ENCODE measurements around the gene BBS9.
"Not testable (repeated sequence)": the region's sequence is repeated elsewhere in the genome, so short reads cannot be mapped to it uniquely, and the experiment has no call there.

The BBS9 gene

DNA sequence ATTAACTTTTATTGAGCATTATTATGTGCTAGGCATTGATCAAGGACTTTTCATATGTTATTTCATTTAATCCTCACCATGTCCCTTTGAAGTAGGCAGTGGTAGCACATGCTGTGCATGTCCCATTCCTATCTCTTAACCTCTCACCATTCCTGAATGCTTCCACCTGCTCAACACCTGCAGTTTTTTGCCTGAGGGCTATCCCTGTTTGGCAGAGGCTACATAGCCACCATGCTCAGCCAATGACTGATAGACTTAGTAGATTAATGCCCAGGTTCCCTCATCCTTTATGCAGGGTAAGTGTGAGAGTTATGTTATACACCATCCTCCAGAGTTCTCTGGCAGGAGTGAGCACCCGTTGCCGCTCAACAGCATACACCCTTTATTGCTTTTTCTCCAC is 387.8 kb downstream of the BBS9 start:
- H3K4me3 Mint-ChIP-seq: no peak overlapping the region
- H3K36me3 Mint-ChIP-seq: peaks cover 8% of the 10 kb centered on the region
- H3K27me3 Mint-ChIP-seq: no peaks in the 10 kb centered on the region
- no peak overlapping the region for H3K27ac Mint-ChIP-seq
- H3K4me1 Mint-ChIP-seq: no peaks in the 10 kb centered on the region
- H3K9me3 Mint-ChIP-seq: no peaks in the 10 kb centered on the region

DNA sequence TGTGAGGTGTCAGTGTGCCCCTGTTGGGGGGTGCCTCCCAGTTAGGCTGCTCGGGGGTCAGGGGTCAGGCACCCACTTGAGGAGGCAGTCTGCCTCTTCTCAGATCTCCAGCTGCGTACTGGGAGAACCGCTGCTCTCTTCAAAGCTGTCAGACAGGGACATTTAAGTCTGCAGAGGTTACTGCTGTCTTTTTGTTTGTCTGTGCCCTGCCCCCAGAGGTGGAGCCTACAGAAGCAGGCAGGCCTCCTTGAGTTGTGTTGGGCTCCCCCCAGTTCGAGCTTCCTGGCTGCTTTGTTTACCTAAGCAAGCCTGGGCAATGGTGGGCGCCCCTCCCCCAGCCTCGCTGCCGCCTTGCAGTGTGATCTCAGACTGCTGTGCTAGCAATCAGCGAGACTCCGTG is 397.6 kb downstream of the BBS9 start:
- not testable (repeated sequence) for H3K4me3 Mint-ChIP-seq, H3K4me1 Mint-ChIP-seq, H3K27ac Mint-ChIP-seq, H3K9me3 Mint-ChIP-seq, H3K27me3 Mint-ChIP-seq, H3K36me3 Mint-ChIP-seq

DNA sequence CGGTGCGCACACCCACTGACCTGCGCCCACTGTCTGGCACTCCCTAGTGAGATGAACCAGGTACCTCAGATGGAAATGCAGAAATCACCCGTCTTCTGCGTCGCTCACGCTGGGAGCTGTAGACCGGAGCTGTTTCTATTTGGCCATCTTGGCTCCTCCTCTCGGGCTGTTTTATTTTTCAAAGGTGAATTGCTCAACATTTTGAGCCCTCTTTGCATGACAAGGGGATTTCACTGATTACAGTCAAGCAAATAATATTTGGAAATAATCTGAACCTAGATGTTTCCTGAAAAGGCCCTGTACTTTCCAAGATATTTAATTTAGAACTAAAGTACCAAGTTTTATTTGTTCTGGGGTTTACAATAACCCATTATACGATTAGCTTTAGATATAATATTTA is 398.2 kb downstream of the BBS9 start:
- not testable (repeated sequence) for H3K4me1 Mint-ChIP-seq, H3K27ac Mint-ChIP-seq, H3K9me3 Mint-ChIP-seq, H3K4me3 Mint-ChIP-seq, H3K27me3 Mint-ChIP-seq
- H3K36me3 Mint-ChIP-seq: peaks cover 12% of the 10 kb centered on the region

DNA sequence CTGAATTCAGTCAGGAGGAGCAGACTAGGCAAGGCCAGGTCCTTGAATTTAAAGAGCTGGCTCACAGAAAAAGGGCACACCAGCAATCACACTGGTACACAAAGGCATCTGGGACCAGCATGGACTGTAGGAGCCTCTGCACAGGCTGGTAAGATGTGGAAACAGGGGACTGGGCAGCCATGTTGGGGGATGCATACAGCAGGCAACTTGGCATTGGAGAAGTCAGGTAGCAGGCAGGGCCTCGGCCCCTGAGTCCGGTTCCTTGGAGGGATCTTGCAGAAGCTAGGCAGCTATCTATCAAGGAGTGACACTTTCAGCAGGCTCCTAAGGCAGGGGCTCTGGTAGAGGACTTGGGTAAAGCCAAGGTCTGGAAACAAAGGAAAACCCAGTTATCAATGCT is 399.7 kb downstream of the BBS9 start:
- H3K36me3 Mint-ChIP-seq: peaks cover 20% of the 10 kb centered on the region
- no peak overlapping the region for H3K4me3 Mint-ChIP-seq
- no peaks in the 10 kb centered on the region for H3K4me1 Mint-ChIP-seq
- H3K27ac Mint-ChIP-seq: no peak overlapping the region
- no peaks in the 10 kb centered on the region for H3K9me3 Mint-ChIP-seq
- no peaks in the 10 kb centered on the region for H3K27me3 Mint-ChIP-seq

DNA sequence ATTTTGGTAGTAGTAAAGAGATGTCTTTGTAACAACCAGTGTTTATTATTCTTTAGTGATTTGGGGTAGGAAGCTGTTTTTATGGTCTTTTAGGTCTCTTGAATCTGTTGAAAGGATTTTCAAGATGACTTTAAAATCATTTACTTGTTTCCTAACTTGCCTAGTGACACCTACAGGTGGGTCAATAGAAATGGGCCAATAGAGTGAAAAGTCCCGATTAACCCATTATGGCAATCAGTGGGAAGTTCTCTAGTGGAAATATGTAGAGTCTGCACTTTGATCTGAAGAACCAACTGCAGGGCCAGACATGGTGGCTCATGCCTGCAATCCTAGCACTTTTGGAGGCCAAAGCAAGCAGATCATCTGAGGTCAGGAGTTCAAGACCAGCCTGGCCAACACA is 401.3 kb downstream of the BBS9 start:
- Mint-ChIP-seq H3K36me3 (peaks cover 31% of the 10 kb centered on the region), H3K27ac (no peak overlapping the region), H3K4me1 (no peaks in the 10 kb centered on the region), H3K27me3 (no peaks in the 10 kb centered on the region), H3K9me3 (no peaks in the 10 kb centered on the region), H3K4me3 (no peak overlapping the region)

DNA sequence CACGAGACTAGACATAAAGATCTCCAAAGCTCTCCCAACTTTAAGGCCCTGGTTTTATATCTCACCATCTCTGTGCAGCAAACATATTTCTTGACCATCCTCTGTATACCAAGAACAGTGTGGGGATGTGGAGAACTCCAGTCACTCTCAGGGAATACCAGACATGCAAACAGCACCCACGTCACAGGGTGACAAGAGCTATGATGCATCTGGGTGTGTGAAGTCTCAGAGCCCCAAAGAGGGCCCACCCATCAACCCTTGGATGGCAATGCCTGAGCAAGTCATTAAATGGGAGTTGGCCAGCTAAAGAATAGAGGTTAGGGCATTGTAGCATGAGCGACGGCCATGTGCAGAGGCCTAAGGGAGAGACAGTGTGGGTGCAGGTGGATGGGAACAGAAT is 402.5 kb downstream of the BBS9 start:
- no peak overlapping the region for H3K4me3 Mint-ChIP-seq
- H3K4me1 Mint-ChIP-seq: no peaks in the 10 kb centered on the region
- H3K27ac Mint-ChIP-seq: no peak overlapping the region
- no peaks in the 10 kb centered on the region for H3K27me3 Mint-ChIP-seq
- H3K9me3 Mint-ChIP-seq: no peaks in the 10 kb centered on the region
- H3K36me3 Mint-ChIP-seq: peaks cover 40% of the 10 kb centered on the region

DNA sequence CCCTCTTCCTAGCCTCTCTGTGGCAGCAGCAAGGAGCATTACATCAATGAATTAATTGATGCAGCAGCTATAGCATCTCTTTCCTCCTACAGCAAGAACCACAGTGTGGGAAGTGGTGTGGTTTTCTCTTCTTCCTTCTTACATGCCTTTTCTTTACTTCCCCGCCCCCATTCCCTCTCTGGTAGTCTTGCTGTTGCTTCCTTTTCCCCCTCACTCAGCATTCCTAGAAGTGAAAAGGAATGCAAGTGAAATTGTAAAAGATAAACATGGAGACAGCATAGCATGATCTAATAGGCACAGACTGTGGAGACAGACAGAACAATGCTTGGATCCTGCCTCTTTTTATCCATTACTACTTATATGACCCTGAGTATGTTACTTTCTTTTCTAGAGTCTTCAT is 405.5 kb downstream of the BBS9 start:
- Mint-ChIP-seq H3K9me3 (peaks cover 9% of the 10 kb centered on the region), H3K4me1 (no peaks in the 10 kb centered on the region), H3K36me3 (peaks cover 59% of the 10 kb centered on the region), H3K27ac (no peak overlapping the region), H3K4me3 (no peak overlapping the region), H3K27me3 (no peaks in the 10 kb centered on the region)

DNA sequence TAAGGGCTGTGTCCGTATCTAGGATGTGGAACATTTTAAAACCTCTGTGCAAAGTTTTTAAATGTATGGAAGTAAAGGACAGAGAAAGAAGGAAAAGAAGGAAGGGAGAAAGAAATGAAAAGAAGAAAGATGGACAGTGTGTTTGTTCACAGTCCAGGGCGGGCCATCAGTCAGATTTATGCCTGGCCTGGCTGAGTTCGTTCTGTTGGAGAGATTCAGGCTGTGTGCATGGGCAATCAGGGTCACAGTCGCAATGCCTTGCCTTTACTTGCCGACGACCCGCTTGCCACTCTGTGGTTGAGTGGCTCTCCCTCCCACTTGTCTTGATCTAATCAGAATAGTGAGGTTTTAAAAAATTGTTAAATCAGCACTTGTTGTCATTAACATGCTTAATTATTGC is 406.6 kb downstream of the BBS9 start:
- Mint-ChIP-seq H3K36me3 (peaks cover 70% of the 10 kb centered on the region), H3K27me3 (no peaks in the 10 kb centered on the region), H3K4me3 (no peak overlapping the region), H3K4me1 (no peaks in the 10 kb centered on the region), H3K9me3 (peaks cover 13% of the 10 kb centered on the region), H3K27ac (no peak overlapping the region)

DNA sequence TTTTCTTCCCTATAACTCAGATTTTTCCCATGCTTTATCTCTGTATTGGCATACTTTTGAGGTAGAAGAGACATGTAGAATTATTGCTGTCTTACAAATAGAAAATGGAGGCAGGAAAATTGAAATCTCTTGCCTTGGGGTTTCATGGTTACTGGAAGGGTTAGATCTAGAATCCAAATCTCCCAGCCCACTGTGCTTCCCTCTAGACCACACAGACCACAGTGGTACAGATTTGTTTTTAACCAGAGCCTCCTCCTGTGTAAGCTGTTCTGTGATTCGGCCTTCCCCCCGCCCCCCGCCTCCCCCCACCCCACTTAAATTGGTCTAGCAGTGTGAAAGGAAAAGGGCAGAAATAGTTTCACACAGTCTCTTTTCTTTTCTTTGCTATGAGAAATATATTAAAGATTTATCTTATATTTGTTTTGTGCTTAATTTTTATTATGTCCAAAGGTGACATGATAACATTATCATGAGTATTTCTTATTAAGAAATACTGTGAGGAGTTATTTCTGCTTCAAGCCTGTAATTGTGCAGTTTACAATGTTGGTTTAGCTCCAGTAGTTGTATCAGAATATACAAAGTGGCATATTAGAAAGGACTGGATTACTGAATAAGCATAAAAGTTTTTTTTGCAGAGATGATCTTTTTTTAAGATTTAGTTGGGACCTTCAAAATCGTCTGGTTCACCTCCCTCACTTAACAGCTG is 407.2 kb downstream of the BBS9 start:
- Mint-ChIP-seq H3K4me3 (no peak overlapping the region), H3K9me3 (peaks cover 17% of the 10 kb centered on the region), H3K36me3 (peaks cover 69% of the 10 kb centered on the region), H3K27me3 (no peaks in the 10 kb centered on the region), H3K4me1 (no peaks in the 10 kb centered on the region), H3K27ac (no peak overlapping the region)

DNA sequence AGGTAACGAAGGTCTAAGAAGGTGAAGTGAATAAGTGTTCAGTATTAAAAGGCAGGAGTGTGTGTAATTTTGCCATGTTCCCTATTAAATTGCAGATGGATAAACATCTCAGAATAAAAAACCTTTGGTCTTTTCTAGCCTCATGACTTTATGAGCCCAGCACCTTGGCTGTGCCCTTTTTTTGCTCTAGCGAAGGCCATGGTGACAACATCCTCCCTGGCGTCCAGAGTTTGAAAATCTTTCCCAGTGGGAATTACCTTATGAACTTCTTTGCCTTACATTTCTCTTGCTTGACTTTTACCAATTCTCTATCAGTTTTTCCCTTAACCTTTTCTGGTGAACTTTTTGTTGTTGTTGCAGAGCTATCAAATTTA is 407.7 kb downstream of the BBS9 start:
- Mint-ChIP-seq H3K27me3 (no peaks in the 10 kb centered on the region), H3K9me3 (peaks cover 17% of the 10 kb centered on the region), H3K36me3 (peaks cover 68% of the 10 kb centered on the region), H3K4me1 (no peaks in the 10 kb centered on the region), H3K4me3 (no peak overlapping the region), H3K27ac (no peak overlapping the region)

DNA sequence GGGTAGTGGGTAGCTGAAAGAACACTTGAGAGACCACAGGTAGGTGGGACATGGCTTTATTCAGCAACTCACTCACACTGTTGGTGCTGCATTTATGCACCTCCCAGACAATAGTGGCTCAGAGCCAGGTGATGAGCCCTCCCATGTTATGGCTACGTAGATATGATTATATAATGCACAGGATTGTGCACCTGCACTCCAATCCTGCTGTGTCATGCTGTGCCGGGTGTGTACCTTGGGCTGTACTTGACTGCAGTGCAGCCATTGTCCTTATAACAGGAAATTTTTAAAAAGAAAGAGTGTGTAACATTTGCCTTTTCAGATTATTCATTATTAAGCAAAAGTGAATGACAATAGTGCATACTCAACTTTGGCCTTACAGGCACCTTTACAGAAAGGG is 409.8 kb downstream of the BBS9 start:
- Mint-ChIP-seq H3K27ac (no peak overlapping the region), H3K27me3 (no peaks in the 10 kb centered on the region), H3K4me1 (no peaks in the 10 kb centered on the region), H3K9me3 (peaks cover 17% of the 10 kb centered on the region), H3K4me3 (no peak overlapping the region), H3K36me3 (peaks cover 67% of the 10 kb centered on the region)

DNA sequence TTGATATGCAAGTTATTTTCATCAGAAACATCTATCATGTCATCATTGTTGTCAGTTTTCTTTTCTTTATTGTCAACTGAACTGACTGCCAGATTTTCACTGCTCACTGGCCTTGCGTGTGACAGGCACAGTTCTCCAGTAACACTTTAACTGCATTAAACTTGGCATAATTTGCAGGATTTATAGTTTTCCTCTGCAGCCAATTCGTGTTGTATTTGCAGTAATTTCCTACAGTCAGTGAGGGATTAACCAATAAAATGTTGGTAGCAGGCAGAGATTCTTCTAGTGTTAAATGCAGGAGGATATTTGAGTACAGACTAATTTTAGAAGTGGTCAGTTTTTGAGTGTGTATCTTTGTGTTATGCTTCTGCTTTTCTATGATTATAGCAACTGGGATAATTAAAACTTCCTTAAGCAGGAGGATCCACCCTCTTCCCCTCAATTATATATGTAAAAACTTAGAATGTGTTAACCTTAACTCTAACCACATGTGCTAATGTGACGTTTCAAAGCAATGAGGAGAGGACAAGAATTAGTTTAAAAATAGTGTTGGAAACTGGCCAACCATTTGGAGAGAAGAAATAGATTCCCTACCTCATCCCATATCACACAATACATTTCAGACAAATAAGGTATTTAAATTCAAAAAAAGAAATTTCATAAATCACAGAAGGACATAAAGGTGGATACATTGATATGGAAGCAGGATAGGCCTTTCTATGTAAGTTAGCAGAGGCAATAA is 410.5 kb downstream of the BBS9 start:
- H3K9me3 Mint-ChIP-seq: peaks cover 17% of the 10 kb centered on the region
- no peaks in the 10 kb centered on the region for H3K4me1 Mint-ChIP-seq
- H3K27me3 Mint-ChIP-seq: no peaks in the 10 kb centered on the region
- no peak overlapping the region for H3K4me3 Mint-ChIP-seq
- peaks cover 65% of the 10 kb centered on the region for H3K36me3 Mint-ChIP-seq
- H3K27ac Mint-ChIP-seq: no peak overlapping the region

DNA sequence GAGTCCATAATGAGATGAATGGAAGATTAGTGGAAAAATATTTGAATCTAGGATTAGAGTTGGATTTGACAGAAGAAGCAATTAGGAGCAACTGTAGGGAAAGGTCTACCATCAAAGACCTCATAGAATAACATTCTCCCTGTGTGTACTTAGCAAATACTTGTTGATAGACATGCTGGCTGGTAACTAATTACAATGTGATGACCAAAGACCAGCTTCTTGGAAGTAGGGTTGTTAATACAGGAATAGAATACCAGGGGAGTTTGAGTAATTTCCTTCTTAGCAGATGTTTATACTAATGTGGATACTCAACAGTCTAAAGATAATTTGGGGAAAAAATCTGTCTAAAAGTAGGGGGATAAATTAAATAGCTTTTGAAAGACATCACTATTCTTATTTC is 418.5 kb downstream of the BBS9 start:
- Mint-ChIP-seq H3K27me3 (no peaks in the 10 kb centered on the region), H3K4me1 (no peaks in the 10 kb centered on the region), H3K9me3 (no peaks in the 10 kb centered on the region), H3K27ac (no peak overlapping the region), H3K4me3 (no peak overlapping the region), H3K36me3 (peaks cover 29% of the 10 kb centered on the region)

DNA sequence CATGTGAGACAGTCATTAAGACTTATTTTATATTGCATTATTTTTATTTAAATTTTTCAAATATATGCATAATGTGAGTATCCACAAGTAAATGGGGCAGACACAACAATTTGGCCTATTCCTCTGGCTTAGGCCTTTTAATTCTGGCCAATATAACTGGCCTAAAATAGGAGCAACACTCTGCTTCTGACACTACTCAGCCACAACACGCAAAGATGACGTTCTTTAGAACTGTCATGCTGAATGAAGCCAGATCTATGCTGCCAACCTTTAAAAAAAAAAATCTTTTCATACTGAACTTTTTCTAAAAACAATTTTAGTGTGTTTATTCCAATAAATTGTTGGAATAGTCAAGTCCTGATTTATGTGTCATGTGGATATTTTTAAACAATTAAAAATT is 421.0 kb downstream of the BBS9 start:
- Mint-ChIP-seq H3K36me3 (peaks cover 17% of the 10 kb centered on the region), H3K27me3 (no peaks in the 10 kb centered on the region), H3K4me1 (no peaks in the 10 kb centered on the region), H3K4me3 (no peak overlapping the region), H3K9me3 (no peaks in the 10 kb centered on the region), H3K27ac (no peak overlapping the region)

DNA sequence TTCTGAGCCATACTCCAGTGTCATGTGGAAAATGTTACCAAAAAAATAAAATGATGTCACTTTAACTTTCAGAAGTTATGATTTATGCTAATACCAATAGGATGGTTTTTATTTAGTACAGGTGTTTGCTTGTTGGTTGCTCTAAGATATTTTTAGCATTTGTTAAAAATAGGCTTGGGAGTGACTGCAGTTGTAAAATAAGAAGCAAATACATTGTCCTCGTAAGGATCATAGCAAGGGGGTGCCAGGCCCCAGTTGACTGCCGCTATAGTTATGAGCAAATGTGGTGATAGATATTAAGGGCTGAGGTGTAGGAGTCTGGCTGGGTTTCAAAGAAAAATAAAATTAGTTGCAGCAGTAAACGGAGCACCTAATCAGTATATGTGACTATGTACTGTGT is 421.6 kb downstream of the BBS9 start:
- H3K27ac Mint-ChIP-seq: no peak overlapping the region
- no peaks in the 10 kb centered on the region for H3K9me3 Mint-ChIP-seq
- H3K4me1 Mint-ChIP-seq: no peaks in the 10 kb centered on the region
- no peak overlapping the region for H3K4me3 Mint-ChIP-seq
- peaks cover 15% of the 10 kb centered on the region for H3K36me3 Mint-ChIP-seq
- H3K27me3 Mint-ChIP-seq: no peaks in the 10 kb centered on the region

DNA sequence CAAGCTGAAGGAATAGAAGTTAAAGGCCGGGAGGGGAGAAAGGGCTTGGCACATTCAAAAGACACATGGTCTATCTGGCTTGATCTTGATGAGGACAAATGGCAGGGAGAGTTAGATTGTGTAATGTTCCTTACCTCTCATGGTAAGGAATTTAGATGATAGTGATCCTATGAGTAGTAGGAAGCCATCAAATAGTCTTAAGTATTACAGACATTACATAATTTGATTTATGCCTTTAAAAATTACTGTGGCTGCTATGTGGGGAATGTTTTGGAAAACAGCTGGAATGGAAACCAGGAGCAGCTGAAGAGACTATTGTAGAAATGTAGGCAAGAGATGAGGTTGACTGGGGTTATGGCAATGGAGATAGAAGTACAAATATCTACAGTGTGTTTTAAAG is 424.7 kb downstream of the BBS9 start:
- Mint-ChIP-seq H3K9me3 (no peaks in the 10 kb centered on the region), H3K4me1 (no peaks in the 10 kb centered on the region), H3K27ac (no peak overlapping the region), H3K4me3 (no peak overlapping the region), H3K36me3 (peaks cover 6% of the 10 kb centered on the region), H3K27me3 (no peaks in the 10 kb centered on the region)

DNA sequence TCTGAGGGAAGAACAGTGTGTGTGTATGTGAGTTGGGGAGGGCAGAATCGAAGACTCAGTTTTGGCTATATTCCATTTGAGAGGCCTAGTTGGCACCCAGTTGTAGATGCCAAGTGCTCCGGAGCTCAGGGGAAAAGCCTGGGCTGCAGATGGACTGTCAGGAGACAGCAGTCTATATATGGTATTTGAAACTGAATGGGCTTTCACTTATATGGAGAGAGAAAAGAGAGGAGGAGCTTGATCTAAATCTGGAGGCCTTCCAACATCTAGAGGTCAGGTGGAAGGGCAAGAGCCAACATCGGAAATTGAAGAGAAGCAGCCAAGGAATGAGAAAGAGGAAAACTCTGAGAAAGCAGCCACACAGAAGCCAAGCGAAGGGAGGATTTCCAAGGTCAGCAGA is 425.2 kb downstream of the BBS9 start:
- H3K27ac Mint-ChIP-seq: no peak overlapping the region
- no peaks in the 10 kb centered on the region for H3K4me1 Mint-ChIP-seq
- no peak overlapping the region for H3K4me3 Mint-ChIP-seq

More for the DNA sequence above, 425.2 kb downstream of the BBS9 start:
- no peaks in the 10 kb centered on the region for H3K27me3 Mint-ChIP-seq
- H3K36me3 Mint-ChIP-seq: peaks cover 6% of the 10 kb centered on the region
- H3K9me3 Mint-ChIP-seq: no peaks in the 10 kb centered on the region
